Breast epithelium (tissue), 3 donors: ENCODE results near the gene EDA.

Experiments used
- CTCF ChIP-seq, 3 donors: fragments of 450-650 bp; IDR thresholded peaks; one replicate each; pipeline ENCODE4 v1.5.1; 2016 to 2017; ENCODE audit warnings: antibody characterized with exemption in 3 of 3, mild to moderate bottlenecking in 3 of 3, moderate library complexity in 3 of 3
- POLR2A ChIP-seq: fragments of 450-650 bp; IDR thresholded peaks from one replicate; pipeline ENCODE4 v1.6.1; 2016; ENCODE audit warnings: antibody characterized with exemption, mild to moderate bottlenecking, moderate library complexity
- POLR2AphosphoS5 ChIP-seq, 3 donors: sonication (generic); formaldehyde crosslinking; IDR thresholded peaks; one replicate each; pipeline ENCODE4 v1.6.1; 2017; ENCODE audit warnings: antibody characterized with exemption in 3 of 3

GRCh38 chrX:69626129-69626528 lies 10.2 kb downstream of the EDA start:
- no peak for TF ChIP-seq CTCF (IDR thresholded peaks at IDR 0.05)
- no peak for TF ChIP-seq POLR2AphosphoS5 (IDR thresholded peaks at IDR 0.05)
- no peak for TF ChIP-seq POLR2A
